Vagina (tissue), 2 donors: Measurements from ENCODE around the gene TRPV6. TPM values are rescaled to one million over a fixed set of nuclear protein-coding genes. Genes with fewer than 3 reads are reported as not detected.

Source experiments
- DNase-seq, 2 donors: peaks; one replicate each; pipeline ENCODE4 v3.0.0-alpha.2; 2017; ENCODE audit errors: extremely low spot score in 2 of 2
- H3K27ac ChIP-seq: fragments of 200-600 bp; sonication (generic); one replicate; pipeline ENCODE4 v1.5.1; 2019
- H3K27me3 ChIP-seq: fragments of 200-600 bp; sonication (generic); one replicate; pipeline ENCODE4 v1.5.1; 2019
- H3K36me3 ChIP-seq, 2 donors: fragments of 200-600 bp; sonication (generic); one replicate each; pipeline ENCODE4 v1.5.1; 2017 to 2019
- H3K4me1 ChIP-seq: fragments of 200-600 bp; sonication (generic); one replicate; pipeline ENCODE4 v1.5.1; 2019
- H3K4me3 ChIP-seq, 2 donors: fragments of 200-600 bp; sonication (generic); 1 replicate in 1 of 2; 2 replicates in 1 of 2; pipeline ENCODE4 v1.5.1; 2016 to 2019
- H3K9me3 ChIP-seq: fragments of 200-600 bp; sonication (generic); one replicate; pipeline ENCODE4 v1.5.1; 2019
- CTCF ChIP-seq, 3 experiments: fragments of 450-650 bp in 2 of 3; fragments of 200-600 bp in 1 of 3; sonication (generic) in 1 of 3; IDR thresholded peaks; one replicate each; pipeline ENCODE4 v1.5.1; 2017 to 2019; ENCODE audit warnings: antibody characterized with exemption in 3 of 3, mild to moderate bottlenecking in 2 of 3, moderate library complexity in 2 of 3
- POLR2A ChIP-seq, 2 donors: fragments of 450-650 bp; IDR thresholded peaks; one replicate each; pipeline ENCODE4 v1.6.1; 2017; ENCODE audit warnings: antibody characterized with exemption in 2 of 2, mild to moderate bottlenecking in 2 of 2, moderate library complexity in 2 of 2
- POLR2AphosphoS5 ChIP-seq, 2 donors: sonication (generic); formaldehyde crosslinking; IDR thresholded peaks; one replicate each; pipeline ENCODE4 v1.9.0; 2017; ENCODE audit warnings: antibody characterized with exemption in 2 of 2, mild to moderate bottlenecking in 2 of 2, low read depth in 1 of 2; ENCODE audit not compliant: insufficient read depth in 1 of 2
- intact Hi-C: fragments of 100-400 bp; cut with DNase I; formaldehyde crosslinking; loops from one replicate; pipeline ENCODE4 v1.15.1; 2023
- total RNA-seq: library from RNA; depleted of rRNA; stranded (reverse); fragments of >200 nt; gene quantifications from one replicate; pipeline ENCODE4 v1.2.3, GENCODE V29; 2016

Gene TRPV6
- total RNA-seq, 1 donor from 2014 or later, result 7.9 TPM

GRCh38 chr7:142827951-142828500, 57.5 kb downstream of the TRPV6 start:
- no peak overlapping the region for H3K4me3 ChIP-seq
- intact Hi-C loops, result no loop called here
- no peaks in the 10 kb centered on the region for H3K4me1 ChIP-seq

GRCh38 chr7:142822714-142823113, 62.8 kb downstream of the TRPV6 start:
- TF ChIP-seq POLR2A (IDR thresholded peaks at IDR 0.05) (no peak), POLR2AphosphoS5 (IDR thresholded peaks at IDR 0.05; ENCODE audit: insufficient read depth in 1 of 2, low read depth in 1 of 2) (no peak), CTCF (IDR thresholded peaks at IDR 0.05) (no peak)
- no peaks in the 10 kb centered on the region for H3K4me1 ChIP-seq
- H3K27me3 ChIP-seq, result no peaks in the 10 kb centered on the region
- no peaks in the 10 kb centered on the region for H3K36me3 ChIP-seq
- no peak overlapping the region for H3K4me3 ChIP-seq
- intact Hi-C loops, result no loop called here
- H3K27ac ChIP-seq, result no peak overlapping the region
- no peak for DNase-seq
- H3K9me3 ChIP-seq, result no peaks in the 10 kb centered on the region

More at GRCh38 chr7:142827951-142828500, 57.5 kb downstream of the TRPV6 start:
- TF ChIP-seq POLR2AphosphoS5 (IDR thresholded peaks at IDR 0.05; ENCODE audit: insufficient read depth in 1 of 2, low read depth in 1 of 2), result no peak
- no peak for TF ChIP-seq POLR2A (IDR thresholded peaks at IDR 0.05)
- no peak for TF ChIP-seq CTCF (IDR thresholded peaks at IDR 0.05)
- no peak overlapping the region for H3K27ac ChIP-seq
- DNase-seq, result no peak
- H3K27me3 ChIP-seq, result no peaks in the 10 kb centered on the region
- no peaks in the 10 kb centered on the region for H3K36me3 ChIP-seq
- H3K9me3 ChIP-seq, result no peaks in the 10 kb centered on the region

Other genes with a start within 250 kb of the TRPV6 start
- not detected for gene PRSS1, start 136.3 kb downstream of the TRPV6 start, total RNA-seq
- gene PRSS2, start 114.8 kb downstream of the TRPV6 start, total RNA-seq, result not detected
- 68.3 TPM for gene EPHB6, start 30.7 kb downstream of the TRPV6 start, total RNA-seq
- not detected for gene TRPV5, start 48.0 kb upstream of the TRPV6 start, total RNA-seq
- gene LLCFC1, start 53.7 kb upstream of the TRPV6 start, total RNA-seq, result not detected
- 2.2 TPM for gene KEL, start 76.6 kb upstream of the TRPV6 start, total RNA-seq
- not detected for gene OR9A2, start 141.4 kb upstream of the TRPV6 start, total RNA-seq
- not detected for gene OR6V1, start 166.6 kb upstream of the TRPV6 start, total RNA-seq
- gene PIP, start 246.3 kb upstream of the TRPV6 start, total RNA-seq, result 2.5 TPM